ENCODE data around the gene RHBDD1. TPM values are rescaled to one million over a fixed set of nuclear protein-coding genes. Genes with fewer than 3 reads are reported as not detected.

RHBDD1 gene
- total and polyA plus RNA-seq, 2 experiments from 2014 or later = 20.1 to 20.9 TPM

DNA sequence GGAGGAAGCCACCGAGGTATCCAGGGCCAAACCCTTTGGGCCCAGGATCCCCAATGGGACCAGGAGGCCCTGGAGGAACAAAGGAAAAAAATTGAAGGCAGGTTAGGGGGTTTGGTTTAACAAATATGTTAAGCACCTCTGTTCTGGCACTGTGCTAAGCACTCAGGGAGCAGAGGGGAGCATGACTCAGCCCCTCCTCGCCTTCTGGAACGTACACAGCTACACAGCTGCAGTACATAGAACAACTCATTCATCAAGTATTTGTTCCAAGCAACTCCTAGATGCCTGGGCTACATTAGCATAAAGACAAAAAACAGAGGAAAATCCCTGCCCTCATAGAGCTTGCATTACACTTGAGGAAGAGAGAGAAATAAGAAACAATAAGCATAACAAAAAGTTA is 174.6 kb downstream of the RHBDD1 start:
- H4K20me1 ChIP-seq (ENCODE audit: insufficient read depth, poor library complexity, severe bottlenecking) = no peaks in the 10 kb centered on the region
- no peaks in the 10 kb centered on the region for H3K79me2 ChIP-seq
- no peak for TF ChIP-seq EZH2 (IDR thresholded peaks at IDR 0.05; ENCODE audit: borderline replicate concordance)
- TF ChIP-seq, protein P1, sequence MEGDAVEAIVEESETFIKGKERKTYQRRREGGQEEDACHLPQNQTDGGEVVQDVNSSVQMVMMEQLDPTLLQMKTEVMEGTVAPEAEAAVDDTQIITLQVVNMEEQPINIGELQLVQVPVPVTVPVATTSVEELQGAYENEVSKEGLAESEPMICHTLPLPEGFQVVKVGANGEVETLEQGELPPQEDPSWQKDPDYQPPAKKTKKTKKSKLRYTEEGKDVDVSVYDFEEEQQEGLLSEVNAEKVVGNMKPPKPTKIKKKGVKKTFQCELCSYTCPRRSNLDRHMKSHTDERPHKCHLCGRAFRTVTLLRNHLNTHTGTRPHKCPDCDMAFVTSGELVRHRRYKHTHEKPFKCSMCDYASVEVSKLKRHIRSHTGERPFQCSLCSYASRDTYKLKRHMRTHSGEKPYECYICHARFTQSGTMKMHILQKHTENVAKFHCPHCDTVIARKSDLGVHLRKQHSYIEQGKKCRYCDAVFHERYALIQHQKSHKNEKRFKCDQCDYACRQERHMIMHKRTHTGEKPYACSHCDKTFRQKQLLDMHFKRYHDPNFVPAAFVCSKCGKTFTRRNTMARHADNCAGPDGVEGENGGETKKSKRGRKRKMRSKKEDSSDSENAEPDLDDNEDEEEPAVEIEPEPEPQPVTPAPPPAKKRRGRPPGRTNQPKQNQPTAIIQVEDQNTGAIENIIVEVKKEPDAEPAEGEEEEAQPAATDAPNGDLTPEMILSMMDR (IDR thresholded peaks at IDR 0.05; ENCODE audit: poor library complexity) = no peak
- no peak for TF ChIP-seq EZH2phosphoT487 (IDR thresholded peaks at IDR 0.05; ENCODE audit: low read depth, severe bottlenecking, unreplicated experiment)
- H3K4me3 ChIP-seq = no peak overlapping the region
- no peak overlapping the region for H2AFZ ChIP-seq
- H3K4me1 ChIP-seq (ENCODE audit: insufficient read depth) = no peaks in the 10 kb centered on the region
- no peak overlapping the region for H3K27ac ChIP-seq
- WGBS (ENCODE audit: low lambda C conversion rate, missing lambda C conversion rate) = 57% methylated on average over 3 of the region's 3 CpGs
- no peaks in the 10 kb centered on the region for H3K9me3 ChIP-seq (ENCODE audit: low read depth)
- H3K4me2 ChIP-seq = no peak overlapping the region
- H3K27me3 ChIP-seq = no peaks in the 10 kb centered on the region
- H3K9me2 ChIP-seq (replicated peaks; ENCODE audit: insufficient read depth) = no peaks in the 10 kb centered on the region
- H3K36me3 ChIP-seq (replicated peaks; ENCODE audit: insufficient read depth, low read depth) = no peaks in the 10 kb centered on the region
- DNase-seq (ENCODE audit: low spot score) = no peak

DNA sequence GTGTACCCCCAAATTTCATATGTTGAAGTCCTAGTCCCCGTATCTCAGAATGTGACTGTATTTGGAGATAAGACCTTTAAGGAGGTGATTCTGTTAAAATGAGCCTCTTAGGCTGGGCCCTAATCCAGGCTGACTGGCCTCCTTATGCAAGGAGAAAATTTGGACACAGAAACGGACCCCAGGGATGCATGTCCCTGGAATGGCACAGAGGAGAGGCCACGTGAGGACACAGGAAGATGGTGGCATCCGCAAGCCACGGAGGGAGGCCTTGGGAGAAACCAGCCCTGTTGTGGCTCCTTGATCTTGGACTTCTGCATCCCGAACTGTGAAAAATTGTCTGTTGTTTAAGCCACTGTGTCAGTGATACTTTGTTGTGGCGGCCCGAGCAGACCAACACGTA is 177.5 kb downstream of the RHBDD1 start:
- Histone ChIP-seq H3K79me2 (no peaks in the 10 kb centered on the region), H3K4me2 (no peak overlapping the region), H3K4me3 (no peak overlapping the region), H3K27ac (no peak overlapping the region), H3K4me1 (ENCODE audit: insufficient read depth) (no peaks in the 10 kb centered on the region), H3K9me2 (replicated peaks; ENCODE audit: insufficient read depth) (no peaks in the 10 kb centered on the region), H3K27me3 (no peaks in the 10 kb centered on the region), H3K9me3 (ENCODE audit: low read depth) (no peaks in the 10 kb centered on the region), H2AFZ (no peak overlapping the region), H3K36me3 (replicated peaks; ENCODE audit: insufficient read depth, low read depth) (no peaks in the 10 kb centered on the region), H4K20me1 (ENCODE audit: insufficient read depth, poor library complexity, severe bottlenecking) (no peaks in the 10 kb centered on the region)
- no peak for DNase-seq (ENCODE audit: low spot score)
- 92% methylated on average over 9 of the region's 9 CpGs for WGBS (ENCODE audit: low lambda C conversion rate, missing lambda C conversion rate)
- TF ChIP-seq EZH2 (IDR thresholded peaks at IDR 0.05; ENCODE audit: borderline replicate concordance) (no peak), EZH2phosphoT487 (IDR thresholded peaks at IDR 0.05; ENCODE audit: low read depth, severe bottlenecking, unreplicated experiment) (no peak)
- TF ChIP-seq, protein P1 (IDR thresholded peaks at IDR 0.05; ENCODE audit: poor library complexity) = no peak

DNA sequence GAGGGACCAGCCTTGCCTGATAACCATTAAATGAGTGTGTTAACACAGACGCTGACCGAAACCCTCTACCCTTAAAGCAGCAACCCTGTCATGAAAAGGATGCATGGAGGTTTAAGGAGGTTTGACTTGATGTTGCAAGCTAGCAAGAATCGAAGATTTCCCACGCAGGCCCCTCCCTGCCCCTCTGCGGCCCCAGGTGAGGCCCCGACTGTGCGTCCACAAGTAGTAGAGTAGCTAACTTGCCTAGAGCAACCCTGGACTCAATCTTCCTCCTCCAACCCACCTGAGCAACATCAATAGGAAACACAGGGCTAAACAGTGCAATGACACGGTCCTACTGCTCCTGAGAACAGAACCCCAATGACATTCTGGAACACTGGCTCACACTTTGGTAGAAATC is 178.0 kb downstream of the RHBDD1 start:
- WGBS (ENCODE audit: low lambda C conversion rate, missing lambda C conversion rate) = 92% methylated on average over 8 of the region's 8 CpGs
- Histone ChIP-seq H3K4me3 (no peak overlapping the region), H3K9me3 (ENCODE audit: low read depth) (no peaks in the 10 kb centered on the region), H3K27me3 (no peaks in the 10 kb centered on the region), H4K20me1 (ENCODE audit: insufficient read depth, poor library complexity, severe bottlenecking) (no peaks in the 10 kb centered on the region), H3K4me2 (no peak overlapping the region), H3K79me2 (no peaks in the 10 kb centered on the region), H3K36me3 (replicated peaks; ENCODE audit: insufficient read depth, low read depth) (no peaks in the 10 kb centered on the region), H3K9me2 (replicated peaks; ENCODE audit: insufficient read depth) (no peaks in the 10 kb centered on the region), H2AFZ (no peak overlapping the region), H3K27ac (no peak overlapping the region), H3K4me1 (ENCODE audit: insufficient read depth) (no peaks in the 10 kb centered on the region)
- DNase-seq (ENCODE audit: low spot score) = no peak
- no peak for TF ChIP-seq EZH2 (IDR thresholded peaks at IDR 0.05; ENCODE audit: borderline replicate concordance)
- TF ChIP-seq, protein P1 (IDR thresholded peaks at IDR 0.05; ENCODE audit: poor library complexity) = no peak
- no peak for TF ChIP-seq EZH2phosphoT487 (IDR thresholded peaks at IDR 0.05; ENCODE audit: low read depth, severe bottlenecking, unreplicated experiment)

DNA sequence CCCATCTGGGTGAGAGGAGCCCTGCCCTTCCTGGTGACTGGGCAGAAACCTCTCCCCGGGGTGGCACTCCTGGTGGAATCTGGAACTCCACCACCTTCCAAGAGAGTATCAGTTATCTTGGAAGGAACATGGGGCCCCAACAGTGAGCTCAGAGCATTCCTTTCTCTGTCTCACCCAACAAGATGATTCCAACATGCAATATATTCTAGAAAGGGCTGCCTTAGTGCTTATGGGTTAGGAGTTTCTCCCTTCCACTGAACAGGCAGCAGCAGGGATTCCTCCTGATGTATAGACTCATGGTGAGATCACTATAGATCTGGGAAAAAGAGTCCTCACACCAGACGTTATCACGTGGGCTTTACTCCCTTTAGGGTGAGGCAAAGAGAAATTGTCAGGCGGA is 181.0 kb downstream of the RHBDD1 start:
- no peak for TF ChIP-seq EZH2 (IDR thresholded peaks at IDR 0.05; ENCODE audit: borderline replicate concordance)
- no peak for TF ChIP-seq EZH2phosphoT487 (IDR thresholded peaks at IDR 0.05; ENCODE audit: low read depth, severe bottlenecking, unreplicated experiment)
- TF ChIP-seq, protein P1 (IDR thresholded peaks at IDR 0.05; ENCODE audit: poor library complexity) = no peak
- no peaks in the 10 kb centered on the region for H3K9me3 ChIP-seq (ENCODE audit: low read depth)
- WGBS (ENCODE audit: low lambda C conversion rate, missing lambda C conversion rate) = 62% methylated on average over 4 of the region's 4 CpGs

More for the DNA sequence above, 181.0 kb downstream of the RHBDD1 start:
- no peaks in the 10 kb centered on the region for H3K27me3 ChIP-seq
- H3K9me2 ChIP-seq (replicated peaks; ENCODE audit: insufficient read depth) = no peaks in the 10 kb centered on the region
- no peaks in the 10 kb centered on the region for H4K20me1 ChIP-seq (ENCODE audit: insufficient read depth, poor library complexity, severe bottlenecking)
- H3K4me1 ChIP-seq (ENCODE audit: insufficient read depth) = no peaks in the 10 kb centered on the region
- H3K27ac ChIP-seq = no peak overlapping the region
- no peaks in the 10 kb centered on the region for H3K79me2 ChIP-seq
- no peaks in the 10 kb centered on the region for H3K36me3 ChIP-seq (replicated peaks; ENCODE audit: insufficient read depth, low read depth)
- no peak overlapping the region for H3K4me2 ChIP-seq
- no peak overlapping the region for H3K4me3 ChIP-seq
- no peak overlapping the region for H2AFZ ChIP-seq
- DNase-seq (ENCODE audit: low spot score) = no peak

Data from hepatocyte (in vitro differentiated cells).